Left lung (tissue), 10 donors: ENCODE results near the gene TPRA1. TPM values are rescaled to one million over a fixed set of nuclear protein-coding genes. Genes with fewer than 3 reads are reported as not detected.
A peak's percentile ranks its signal among the peaks of the same experiment; 100 is the strongest.

Experiments used
- ATAC-seq: fragments of 200-7000 bp; cut with Tn5 transposase; one replicate; pipeline ENCODE4 v1.9.1; 2020; ENCODE audit warnings: moderate library complexity
- DNase-seq, 4 donors: peaks; one replicate each; pipeline ENCODE4 v3.0.0-alpha.2; 2013 to 2020
- H3K27ac ChIP-seq, 2 donors: fragments of 200-600 bp; sonication (generic) in 1 of 2; one replicate each; pipeline versions ENCODE4 v1.5.0 to v1.8.0; 2020 to 2021
- H3K27me3 ChIP-seq, 2 donors: fragments of 200-600 bp; sonication (generic) in 1 of 2; one replicate each; pipeline versions ENCODE4 v1.5.0 to v1.8.0; 2020 to 2021
- H3K36me3 ChIP-seq, 2 donors: fragments of 200-600 bp; sonication (generic) in 1 of 2; one replicate each; pipeline versions ENCODE4 v1.5.0 to v1.8.0; 2020 to 2021
- H3K4me1 ChIP-seq, 2 donors: fragments of 200-600 bp; one replicate each; pipeline ENCODE4 v1.8.0; 2021
- H3K4me3 ChIP-seq, 2 donors: fragments of 200-600 bp; sonication (generic) in 1 of 2; one replicate each; pipeline versions ENCODE4 v1.5.0 to v1.8.0; 2020 to 2021; ENCODE audit warnings: mild to moderate bottlenecking in 1 of 2
- H3K9me3 ChIP-seq, 2 donors: fragments of 200-600 bp; sonication (generic) in 1 of 2; one replicate each; pipeline versions ENCODE4 v1.5.0 to v1.8.0; 2020 to 2021
- CTCF ChIP-seq, 2 donors: fragments of 200-600 bp; sonication (generic) in 1 of 2; IDR thresholded peaks; one replicate each; pipeline versions ENCODE4 v1.5.0 to v1.8.0; 2021; ENCODE audit warnings: antibody characterized with exemption in 2 of 2
- intact Hi-C, 2 donors: fragments of 100-400 bp; cut with DNase I; formaldehyde crosslinking; loops; one replicate each; pipeline versions ENCODE4 v1.11.2 to v1.14.2; 2022
- polyA plus RNA-seq, 6 donors: library from polyadenylated mRNA; unstranded; fragments of 120-200 nt; gene quantifications; one replicate each; pipeline ENCODE4 v1.2.1, GENCODE V29; 2013; ENCODE audit not compliant: insufficient read length in 6 of 6
- total RNA-seq, 2 donors: library from RNA; stranded (reverse); fragmentation: NEBNext Ultra II Directional; extraction: Animal tissue kit (Norgen Biotek cat#: 25700); gene quantifications; one replicate each; pipeline ENCODE4 v1.2.1, GENCODE V29; 2021
- donor health status: DM: no; HTN: yes; CAD: no.
- donor health status: DM: no; HTN: no; CAD: no.

TPRA1 gene
- total and polyA plus RNA-seq, 8 donors: 25.1 to 40.5 (median 32.0) TPM

- Histone ChIP-seq H3K36me3 (peaks cover 0 to 75% of the 10 kb centered on the region in 2 donors), H3K9me3 (no peaks in the 10 kb centered on the region), H3K27ac (no peak overlapping the region), H3K27me3 (no peaks in the 10 kb centered on the region), H3K4me3 (no peak overlapping the region), H3K4me1 (no peaks in the 10 kb centered on the region)
- TF ChIP-seq CTCF (IDR thresholded peaks at IDR 0.05): no peak
- DNase-seq (no peak), ATAC-seq (no peak)
- intact Hi-C loops: no loop called here
Measured at GRCh38 chr3:127616836-127617605, 26.5 kb upstream of the TPRA1 start.

- DNase-seq: no peak
- H3K9me3 ChIP-seq: no peaks in the 10 kb centered on the region
- no peak overlapping the region for H3K4me3 ChIP-seq
- intact Hi-C loops: no loop called here
- TF ChIP-seq CTCF (IDR thresholded peaks at IDR 0.05): no peak
- ATAC-seq: no peak
- H3K27me3 ChIP-seq: no peaks in the 10 kb centered on the region
- no peaks in the 10 kb centered on the region for H3K4me1 ChIP-seq
- peaks cover 0 to 68% of the 10 kb centered on the region in 2 donors for H3K36me3 ChIP-seq
- H3K27ac ChIP-seq: no peak overlapping the region
Measured at GRCh38 chr3:127615631-127616305, 25.2 kb upstream of the TPRA1 start.

GRCh38 chr3:127614928-127615589 is 24.5 kb upstream of the TPRA1 start:
- H3K4me3 ChIP-seq: no peak overlapping the region
- H3K36me3 ChIP-seq: peaks cover 0 to 68% of the 10 kb centered on the region in 2 donors
- H3K27ac ChIP-seq: no peak overlapping the region
- intact Hi-C loops: no loop called here
- H3K27me3 ChIP-seq: no peaks in the 10 kb centered on the region
- no peak for DNase-seq
- no peak for TF ChIP-seq CTCF (IDR thresholded peaks at IDR 0.05)
- no peaks in the 10 kb centered on the region for H3K9me3 ChIP-seq
- no peak for ATAC-seq
- no peaks in the 10 kb centered on the region for H3K4me1 ChIP-seq

GRCh38 chr3:127613406-127613805 is 22.9 kb upstream of the TPRA1 start:
- no peak overlapping the region for H3K4me3 ChIP-seq
- H3K9me3 ChIP-seq: no peaks in the 10 kb centered on the region
- H3K27me3 ChIP-seq: no peaks in the 10 kb centered on the region
- no peak for DNase-seq
- intact Hi-C loops: no loop called here
- no peak overlapping the region for H3K27ac ChIP-seq
- peaks cover 0 to 7% of the 10 kb centered on the region in 2 donors for H3K4me1 ChIP-seq
- ATAC-seq: peak; percentile 73
- no peak for TF ChIP-seq CTCF (IDR thresholded peaks at IDR 0.05)
- H3K36me3 ChIP-seq: peaks cover 0 to 65% of the 10 kb centered on the region in 2 donors

- TF ChIP-seq CTCF (IDR thresholded peaks at IDR 0.05): no peak
- DNase-seq (no peak), ATAC-seq (peak; percentile 82)
- H3K36me3 ChIP-seq: peaks cover 0 to 65% of the 10 kb centered on the region in 2 donors
- no peaks in the 10 kb centered on the region for H3K27me3 ChIP-seq
- H3K9me3 ChIP-seq: no peaks in the 10 kb centered on the region
- peaks cover 0 to 7% of the 10 kb centered on the region in 2 donors for H3K4me1 ChIP-seq
- no peak overlapping the region for H3K4me3 ChIP-seq
- H3K27ac ChIP-seq: no peak overlapping the region
- intact Hi-C loops: no loop called here
Measured at GRCh38 chr3:127612966-127613365, 22.4 kb upstream of the TPRA1 start.
